T-helper 1 cell treated with Interleukin-12 subunit alpha and Interleukin-12 subunit beta and Interleukin-4 antibody, amounts not matched to agents 30 ng/mL and 1 ng/mL, for 36 hours (primary cell): ENCODE data around the gene FSTL4. TPM values are rescaled to one million over a fixed set of nuclear protein-coding genes. Genes with fewer than 3 reads are reported as not detected.

ENCODE experiments used
- intact Hi-C: fragments of 100-400 bp; cut with micrococcal nuclease; formaldehyde crosslinking; loops from one replicate; pipeline ENCODE4 v1.15.1; 2024
- total RNA-seq: library from RNA; stranded (reverse); gene quantifications from 2 replicates; pipeline ENCODE4 v1.2.3, GENCODE V29; 2022

FSTL4 gene
- total RNA-seq, 1 donor from 2014 or later = not detected

GRCh38 chr5:133371371-133372155, 240.8 kb downstream of the FSTL4 start:
- intact Hi-C loops = no loop called here

- intact Hi-C loops = no loop called here
These were observed 241.4 kb downstream of the FSTL4 start for GRCh38 chr5:133370904-133371303.

GRCh38 chr5:133370036-133370831, 242.1 kb downstream of the FSTL4 start:
- intact Hi-C loops = no loop called here

GRCh38 chr5:133368916-133369783, 243.2 kb downstream of the FSTL4 start:
- intact Hi-C loops = loop anchor here (5.0 kb wide), 1 partner anchor 257 kb away; no protein-coding TSS in a partner anchor

- intact Hi-C loops = loop anchor here (5.0 kb wide), 1 partner anchor 256 kb away; no protein-coding TSS in a partner anchor
These were observed 244.4 kb downstream of the FSTL4 start for GRCh38 chr5:133367984-133368383.

GRCh38 chr5:133367071-133367786, 245.1 kb downstream of the FSTL4 start:
- intact Hi-C loops = loop anchor here (5.0 kb wide), 1 partner anchor 255 kb away; no protein-coding TSS in a partner anchor

- intact Hi-C loops = loop anchor here (5.0 kb wide), 1 partner anchor 254 kb away; no protein-coding TSS in a partner anchor
These were observed 245.9 kb downstream of the FSTL4 start for GRCh38 chr5:133366438-133366837.

- intact Hi-C loops = loop anchor here (5.0 kb wide), 1 partner anchor 253 kb away; no protein-coding TSS in a partner anchor
These were observed 246.6 kb downstream of the FSTL4 start for GRCh38 chr5:133365738-133366137.

GRCh38 chr5:133364936-133365707, 247.2 kb downstream of the FSTL4 start:
- intact Hi-C loops = loop anchor here (5.0 kb wide), 1 partner anchor 253 kb away; no protein-coding TSS in a partner anchor

GRCh38 chr5:133363807-133364587, 248.3 kb downstream of the FSTL4 start:
- intact Hi-C loops = no loop called here

- intact Hi-C loops = no loop called here
These were observed 249.9 kb downstream of the FSTL4 start for GRCh38 chr5:133362438-133362837.

- intact Hi-C loops = no loop called here
These were observed 250.4 kb downstream of the FSTL4 start for GRCh38 chr5:133361922-133362321.

GRCh38 chr5:133360693-133361472, 251.5 kb downstream of the FSTL4 start:
- intact Hi-C loops = no loop called here

- intact Hi-C loops = no loop called here
These were observed 252.5 kb downstream of the FSTL4 start for GRCh38 chr5:133359861-133360260.

GRCh38 chr5:133358271-133358670, 254.1 kb downstream of the FSTL4 start:
- intact Hi-C loops = no loop called here

GRCh38 chr5:133357758-133358157, 254.6 kb downstream of the FSTL4 start:
- intact Hi-C loops = no loop called here

GRCh38 chr5:133356984-133357421, 255.3 kb downstream of the FSTL4 start:
- intact Hi-C loops = no loop called here

- intact Hi-C loops = no loop called here
These were observed 255.9 kb downstream of the FSTL4 start for GRCh38 chr5:133356396-133356983.
